Colonic mucosa (tissue), 4 donors: Measurements from ENCODE around the gene IL2RG. TPM values are rescaled to one million over a fixed set of nuclear protein-coding genes. Genes with fewer than 3 reads are reported as not detected.
A peak's percentile ranks its signal among the peaks of the same experiment; 100 is the strongest.

Experiments
- DNase-seq: peaks from one replicate; pipeline ENCODE4 v3.0.0-alpha.2; 2020
- H3K27ac ChIP-seq: fragments of 200-600 bp; one replicate; pipeline ENCODE4 v1.8.0; 2021
- H3K27me3 ChIP-seq: fragments of 200-600 bp; one replicate; pipeline ENCODE4 v1.8.0; 2021
- H3K36me3 ChIP-seq: fragments of 200-600 bp; one replicate; pipeline ENCODE4 v1.8.0; 2021
- H3K4me1 ChIP-seq: fragments of 200-600 bp; one replicate; pipeline ENCODE4 v1.8.0; 2021; ENCODE audit warnings: mild to moderate bottlenecking
- H3K4me3 ChIP-seq: fragments of 200-600 bp; one replicate; pipeline ENCODE4 v1.8.0; 2021
- H3K9ac ChIP-seq, 2 donors: one replicate each; pipeline ENCODE4 v1.7.0; 2013; ENCODE audit warnings: control low read depth in 2 of 2, low read depth in 2 of 2, low read length in 2 of 2
- H3K9me3 ChIP-seq: fragments of 200-600 bp; one replicate; pipeline ENCODE4 v1.8.0; 2021
- CTCF ChIP-seq: fragments of 200-600 bp; IDR thresholded peaks from one replicate; pipeline ENCODE4 v1.8.0; 2022; ENCODE audit warnings: antibody characterized with exemption, mild to moderate bottlenecking
- intact Hi-C: fragments of 100-400 bp; cut with DNase I; formaldehyde crosslinking; loops from one replicate; pipeline ENCODE4 v1.14.1; 2022
- total RNA-seq, 2 donors: library from RNA; stranded (reverse); fragmentation: NEBNext Ultra II Directional in 1 of 2; extraction: Animal tissue kit (Norgen Biotek cat#: 25700) in 1 of 2; gene quantifications; one replicate each; pipeline ENCODE4 v1.2.1, GENCODE V29; 2021
- donor health status: healthy.
- donor health status: DM: no; HTN: no; CAD: no.
- donor health status: DM: no; HTN: no; CAD: no.

The IL2RG gene
- total RNA-seq, 2 donors from 2014 or later = 46.0 to 61.0 TPM

GRCh38 chrX:71107762-71108360 is 3.5 kb downstream of the IL2RG start:
- TF ChIP-seq CTCF = no peak
- Histone ChIP-seq H3K9me3 (no peaks in the 10 kb centered on the region), H3K4me1 (no peaks in the 10 kb centered on the region), H3K36me3 (no peaks in the 10 kb centered on the region), H3K9ac (peak overlapping the region in 1 of 2 donors; percentile 12), H3K27ac (no peak overlapping the region), H3K4me3 (no peak overlapping the region), H3K27me3 (no peaks in the 10 kb centered on the region)
- DNase-seq = no peak
- intact Hi-C loops = no loop called here

- intact Hi-C loops = no loop called here
Observed at GRCh38 chrX:71107245-71107644, 4.1 kb downstream of the IL2RG start.

GRCh38 chrX:71106427-71106826 is 5.0 kb downstream of the IL2RG start, which contains the start of gene CXorf65:
Gene CXorf65, minus strand, starts transcription at chrX:71106740. Its CDS starts 184 bp downstream, at chrX:71106556.
- no peaks in the 10 kb centered on the region for H3K9me3 ChIP-seq
- no peak within 1 kb of the TSS for H3K27ac ChIP-seq
- no peaks in the 10 kb centered on the region for H3K4me1 ChIP-seq
- H3K9ac ChIP-seq = no peak within 1 kb of the TSS
- H3K27me3 ChIP-seq = no peaks in the 10 kb centered on the region
- intact Hi-C loops = no loop called here
- H3K4me3 ChIP-seq = no peak within 1 kb of the TSS
- DNase-seq = no peak
- TF ChIP-seq CTCF = no peak
- H3K36me3 ChIP-seq = no peaks in the 10 kb centered on the region

More at GRCh38 chrX:71107245-71107644, 4.1 kb downstream of the IL2RG start:
- H3K36me3 ChIP-seq = no peaks in the 10 kb centered on the region
- H3K9ac ChIP-seq = no peak overlapping the region
- DNase-seq = no peak
- no peak overlapping the region for H3K4me3 ChIP-seq
- H3K4me1 ChIP-seq = no peaks in the 10 kb centered on the region
- TF ChIP-seq CTCF = no peak
- H3K27me3 ChIP-seq = no peaks in the 10 kb centered on the region
- no peak overlapping the region for H3K27ac ChIP-seq
- no peaks in the 10 kb centered on the region for H3K9me3 ChIP-seq

GRCh38 chrX:71105628-71106027 is 5.7 kb downstream of the IL2RG start:
- H3K9me3 ChIP-seq = no peaks in the 10 kb centered on the region
- H3K4me3 ChIP-seq = no peak overlapping the region
- TF ChIP-seq CTCF = no peak
- H3K36me3 ChIP-seq = no peaks in the 10 kb centered on the region
- no peak overlapping the region for H3K27ac ChIP-seq
- intact Hi-C loops = no loop called here
- H3K4me1 ChIP-seq = no peaks in the 10 kb centered on the region
- H3K27me3 ChIP-seq = no peaks in the 10 kb centered on the region
- no peak overlapping the region for H3K9ac ChIP-seq
- DNase-seq = no peak

- TF ChIP-seq CTCF = no peak
- no peaks in the 10 kb centered on the region for H3K36me3 ChIP-seq
- no peaks in the 10 kb centered on the region for H3K27me3 ChIP-seq
- no peak overlapping the region for H3K4me3 ChIP-seq
- no peaks in the 10 kb centered on the region for H3K9me3 ChIP-seq
- H3K4me1 ChIP-seq = no peaks in the 10 kb centered on the region
- DNase-seq = peak; percentile 49
- peak overlapping the region in 1 of 2 donors; percentile 35 for H3K9ac ChIP-seq
- intact Hi-C loops = no loop called here
- H3K27ac ChIP-seq = peak overlapping the region; percentile 44
Observed at GRCh38 chrX:71103110-71103983, 8.0 kb downstream of the IL2RG start.
